ENCODE measurements around the gene GAREM1.
A peak's percentile ranks its signal among the peaks of the same experiment; 100 is the strongest.

The GAREM1 gene

GRCh38 chr18:32429402-32429801 lies 41.3 kb downstream of the GAREM1 start:
- no peak overlapping the region for H3K27ac ChIP-seq
- no peak for DNase-seq (ENCODE audit: low read depth, low spot score)

- no peak for DNase-seq (ENCODE audit: low read depth, low spot score)
- H3K27ac ChIP-seq = no peak overlapping the region
Observed at GRCh38 chr18:32427084-32427900, 43.4 kb downstream of the GAREM1 start.

- no peak overlapping the region for H3K27ac ChIP-seq
- DNase-seq (ENCODE audit: low read depth, low spot score) = no peak
Observed at GRCh38 chr18:32425466-32425865, 45.2 kb downstream of the GAREM1 start.

- H3K27ac ChIP-seq = no peak overlapping the region
- DNase-seq (ENCODE audit: low read depth, low spot score) = no peak
Observed at GRCh38 chr18:32424696-32425095, 46.0 kb downstream of the GAREM1 start.

- no peak for DNase-seq (ENCODE audit: low read depth, low spot score)
- no peak overlapping the region for H3K27ac ChIP-seq
Observed at GRCh38 chr18:32422978-32423740, 47.5 kb downstream of the GAREM1 start.

GRCh38 chr18:32422201-32422600 lies 48.5 kb downstream of the GAREM1 start:
- no peak for DNase-seq (ENCODE audit: low read depth, low spot score)

GRCh38 chr18:32420084-32420750 lies 50.5 kb downstream of the GAREM1 start:
- H3K27ac ChIP-seq = no peak overlapping the region
- DNase-seq (ENCODE audit: low read depth, low spot score) = no peak

More at GRCh38 chr18:32422201-32422600, 48.5 kb downstream of the GAREM1 start:
- H3K27ac ChIP-seq = no peak overlapping the region

- no peak overlapping the region for H3K27ac ChIP-seq
- DNase-seq (ENCODE audit: low read depth, low spot score) = no peak
Observed at GRCh38 chr18:32418148-32418547, 52.5 kb downstream of the GAREM1 start.

- no peak overlapping the region for H3K27ac ChIP-seq
- no peak for DNase-seq (ENCODE audit: low read depth, low spot score)
Observed at GRCh38 chr18:32405588-32405987, 65.1 kb downstream of the GAREM1 start.

- H3K27ac ChIP-seq = no peak overlapping the region
Observed at GRCh38 chr18:32401621-32402020, 69.1 kb downstream of the GAREM1 start.

GRCh38 chr18:32393407-32393806 lies 77.3 kb downstream of the GAREM1 start:
- no peak for DNase-seq (ENCODE audit: low read depth, low spot score)
- no peak overlapping the region for H3K27ac ChIP-seq

More at GRCh38 chr18:32401621-32402020, 69.1 kb downstream of the GAREM1 start:
- DNase-seq (ENCODE audit: low read depth, low spot score) = no peak

- H3K27ac ChIP-seq = no peak overlapping the region
- no peak for DNase-seq (ENCODE audit: low read depth, low spot score)
Observed at GRCh38 chr18:32391126-32391525, 79.6 kb downstream of the GAREM1 start.

- DNase-seq (ENCODE audit: low read depth, low spot score) = no peak
- no peak overlapping the region for H3K27ac ChIP-seq
Observed at GRCh38 chr18:32389858-32390257, 80.8 kb downstream of the GAREM1 start.

GRCh38 chr18:32389191-32389590 lies 81.5 kb downstream of the GAREM1 start:
- no peak overlapping the region for H3K27ac ChIP-seq
- no peak for DNase-seq (ENCODE audit: low read depth, low spot score)

- DNase-seq (ENCODE audit: low read depth, low spot score) = no peak
- H3K27ac ChIP-seq = no peak overlapping the region
Observed at GRCh38 chr18:32386471-32386870, 84.2 kb downstream of the GAREM1 start.

GRCh38 chr18:32383050-32383819 lies 87.4 kb downstream of the GAREM1 start:
- H3K27ac ChIP-seq = peak overlapping the region; percentile 86
- peak; percentile 100 for DNase-seq (ENCODE audit: low read depth, low spot score)

- peak overlapping the region; percentile 86 for H3K27ac ChIP-seq
Observed at GRCh38 chr18:32381761-32382160, 88.9 kb downstream of the GAREM1 start.

GRCh38 chr18:32380559-32380958 lies 90.1 kb downstream of the GAREM1 start:
- H3K27ac ChIP-seq = no peak overlapping the region
- DNase-seq (ENCODE audit: low read depth, low spot score) = no peak

More at GRCh38 chr18:32381761-32382160, 88.9 kb downstream of the GAREM1 start:
- DNase-seq (ENCODE audit: low read depth, low spot score) = no peak

- H3K27ac ChIP-seq = no peak overlapping the region
Observed at GRCh38 chr18:32379891-32380290, 90.8 kb downstream of the GAREM1 start.

GRCh38 chr18:32378705-32379104 lies 92.0 kb downstream of the GAREM1 start:
- H3K27ac ChIP-seq = peak overlapping the region; percentile 44
- DNase-seq (ENCODE audit: low read depth, low spot score) = no peak

More at GRCh38 chr18:32379891-32380290, 90.8 kb downstream of the GAREM1 start:
- no peak for DNase-seq (ENCODE audit: low read depth, low spot score)

Measured in epithelial cell of prostate (primary cell).